K562 (cell line): ENCODE data around the gene CUTC. TPM values are rescaled to one million over a fixed set of nuclear protein-coding genes. Genes with fewer than 3 reads are reported as not detected.

Experiments
- ARID1B ChIP-seq: fragments of 450-650 bp; IDR thresholded peaks from 2 replicates; pipeline ENCODE4 v1.6.1; 2016; ENCODE audit warnings: antibody characterized with exemption, mild to moderate bottlenecking, inconsistent platforms
- BACH1 ChIP-seq: fragments of 200-800 bp; sonication (Bioruptor generic); IDR thresholded peaks from 2 replicates; pipeline ENCODE4 v1.6.1; 2016; ENCODE audit warnings: missing genetic modification characterization, missing compliant biosample characterization
- BRD9 ChIP-seq: fragments of 450-650 bp; IDR thresholded peaks from 2 replicates; pipeline ENCODE4 v1.6.1; 2018; ENCODE audit warnings: low read depth; ENCODE audit not compliant: partially characterized antibody
- CREB5 ChIP-seq: fragments of 250-450 bp; sonication (Bioruptor Pico); IDR thresholded peaks from 2 replicates; pipeline ENCODE4 v1.5.0; 2020; ENCODE audit warnings: mild to moderate bottlenecking
- FOXK2 ChIP-seq, 2 experiments: fragments of 450-650 bp; IDR thresholded peaks in 1 of 2; conservative IDR thresholded peaks in 1 of 2; 2 replicates each; pipeline ENCODE4 v1.6.1; 2016; ENCODE audit warnings: low read depth in 2 of 2, mild to moderate bottlenecking in 1 of 2
- HDAC2 ChIP-seq: fragments of 450-650 bp; IDR thresholded peaks from 2 replicates; pipeline ENCODE4 v1.6.1; 2016; ENCODE audit warnings: mild to moderate bottlenecking
- JUN ChIP-seq, 2 experiments: sonication (generic) in 1 of 2; formaldehyde crosslinking in 1 of 2; IDR thresholded peaks; 2 replicates each; pipeline versions ENCODE4 v1.6.1 to v1.8.0; 2012 to 2022; ENCODE audit warnings: borderline replicate concordance in 2 of 2, mild to moderate bottlenecking in 2 of 2, improper control_type of control experiment in 1 of 2, low read depth in 1 of 2, low read length in 1 of 2, missing genetic modification reagents in 1 of 2
- MCM3 ChIP-seq: fragments of 450-650 bp; IDR thresholded peaks from 2 replicates; pipeline ENCODE4 v1.6.1; 2016
- NFE2 ChIP-seq: IDR thresholded peaks from 2 replicates; pipeline ENCODE4 v1.6.1; 2014; ENCODE audit warnings: antibody characterized with exemption, low read depth
- POU5F1 ChIP-seq: fragments of 150-350 bp; IDR thresholded peaks from 2 replicates; pipeline ENCODE4 v1.6.1; 2014; ENCODE audit warnings: borderline replicate concordance, low read length, low read depth, mild to moderate bottlenecking; ENCODE audit not compliant: partially characterized antibody
- PTTG1 ChIP-seq: fragments of 450-650 bp; IDR thresholded peaks from 2 replicates; pipeline ENCODE4 v1.6.1; 2016; ENCODE audit warnings: low read depth, mild to moderate bottlenecking, missing genetic modification characterization, missing compliant biosample characterization
- RUNX1 ChIP-seq: sonication (generic); IDR thresholded peaks from 2 replicates; pipeline ENCODE4 v1.6.1; 2016; ENCODE audit warnings: antibody characterized with exemption, low read depth
- SMARCA5 ChIP-seq: fragments of 450-650 bp; IDR thresholded peaks from 2 replicates; pipeline ENCODE4 v1.6.1; 2016
- TOE1 ChIP-seq, 2 experiments: fragments of 450-650 bp in 1 of 2; sonication (generic) in 1 of 2; formaldehyde crosslinking in 1 of 2; IDR thresholded peaks; 2 replicates each; pipeline versions ENCODE4 v1.7.1 to v1.8.0; 2016 to 2022; ENCODE audit warnings: borderline replicate concordance in 2 of 2, mild to moderate bottlenecking in 2 of 2, antibody characterized with exemption in 1 of 2, inconsistent platforms in 1 of 2, low read depth in 1 of 2, missing genetic modification reagents in 1 of 2, moderate library complexity in 1 of 2
- ZNF133 ChIP-seq: fragments of 250-450 bp; sonication (Bioruptor Pico); IDR thresholded peaks from 2 replicates; pipeline ENCODE4 v1.4.0; 2020; ENCODE audit warnings: mild to moderate bottlenecking
- polyA plus RNA-seq, 8 experiments: library from polyadenylated mRNA; depleted of rRNA in 4 of 8; stranded (reverse) in 5 of 8; unstranded in 3 of 8; fragments of >200 nt; fragmentation: Nextera tagmentation in 2 of 8; fragmentation: Illumina TruSeq in 1 of 8; extraction: Ambion mirVana in 2 of 8; extraction: Trizol in 1 of 8; gene quantifications; 2 replicates each; pipeline versions ENCODE4 v1.2.1 to v1.2.3, GENCODE V29; 2011 to 2014; ENCODE audit warnings: inconsistent platforms in 1 of 8, missing spikeins in 1 of 8
- total RNA-seq, 7 experiments: library from RNA; depleted of rRNA in 6 of 7; stranded (reverse); fragments of >200 nt in 6 of 7; fragmentation: Illumina TruSeq in 2 of 7; extraction: Trizol in 2 of 7; gene quantifications; 2 replicates each; pipeline versions ENCODE4 v1.2.1 to v1.2.3, GENCODE V29; 2011 to 2021; ENCODE audit warnings: low replicate concordance in 1 of 7
- TF ChIP-seq, protein P1 (sequence below), 2 experiments: fragments of 450-650 bp; IDR thresholded peaks; 2 replicates each; pipeline ENCODE4 v1.6.1; 2016; ENCODE audit warnings: mild to moderate bottlenecking in 2 of 2, borderline replicate concordance in 1 of 2, low read depth in 1 of 2, moderate library complexity in 1 of 2
- TF ChIP-seq, protein P2 (sequence below): fragments of 450-650 bp; IDR thresholded peaks from 2 replicates; pipeline ENCODE4 v1.6.1; 2016; ENCODE audit warnings: low read depth, mild to moderate bottlenecking, moderate library complexity

The CUTC gene
- total and polyA plus RNA-seq, 9 of the 15 experiments (the other 6 are each of a cell fraction or from before 2014, with no cell fraction given) = 18.6 to 69.3 (median 32.3) TPM

- TF ChIP-seq, protein P1, sequence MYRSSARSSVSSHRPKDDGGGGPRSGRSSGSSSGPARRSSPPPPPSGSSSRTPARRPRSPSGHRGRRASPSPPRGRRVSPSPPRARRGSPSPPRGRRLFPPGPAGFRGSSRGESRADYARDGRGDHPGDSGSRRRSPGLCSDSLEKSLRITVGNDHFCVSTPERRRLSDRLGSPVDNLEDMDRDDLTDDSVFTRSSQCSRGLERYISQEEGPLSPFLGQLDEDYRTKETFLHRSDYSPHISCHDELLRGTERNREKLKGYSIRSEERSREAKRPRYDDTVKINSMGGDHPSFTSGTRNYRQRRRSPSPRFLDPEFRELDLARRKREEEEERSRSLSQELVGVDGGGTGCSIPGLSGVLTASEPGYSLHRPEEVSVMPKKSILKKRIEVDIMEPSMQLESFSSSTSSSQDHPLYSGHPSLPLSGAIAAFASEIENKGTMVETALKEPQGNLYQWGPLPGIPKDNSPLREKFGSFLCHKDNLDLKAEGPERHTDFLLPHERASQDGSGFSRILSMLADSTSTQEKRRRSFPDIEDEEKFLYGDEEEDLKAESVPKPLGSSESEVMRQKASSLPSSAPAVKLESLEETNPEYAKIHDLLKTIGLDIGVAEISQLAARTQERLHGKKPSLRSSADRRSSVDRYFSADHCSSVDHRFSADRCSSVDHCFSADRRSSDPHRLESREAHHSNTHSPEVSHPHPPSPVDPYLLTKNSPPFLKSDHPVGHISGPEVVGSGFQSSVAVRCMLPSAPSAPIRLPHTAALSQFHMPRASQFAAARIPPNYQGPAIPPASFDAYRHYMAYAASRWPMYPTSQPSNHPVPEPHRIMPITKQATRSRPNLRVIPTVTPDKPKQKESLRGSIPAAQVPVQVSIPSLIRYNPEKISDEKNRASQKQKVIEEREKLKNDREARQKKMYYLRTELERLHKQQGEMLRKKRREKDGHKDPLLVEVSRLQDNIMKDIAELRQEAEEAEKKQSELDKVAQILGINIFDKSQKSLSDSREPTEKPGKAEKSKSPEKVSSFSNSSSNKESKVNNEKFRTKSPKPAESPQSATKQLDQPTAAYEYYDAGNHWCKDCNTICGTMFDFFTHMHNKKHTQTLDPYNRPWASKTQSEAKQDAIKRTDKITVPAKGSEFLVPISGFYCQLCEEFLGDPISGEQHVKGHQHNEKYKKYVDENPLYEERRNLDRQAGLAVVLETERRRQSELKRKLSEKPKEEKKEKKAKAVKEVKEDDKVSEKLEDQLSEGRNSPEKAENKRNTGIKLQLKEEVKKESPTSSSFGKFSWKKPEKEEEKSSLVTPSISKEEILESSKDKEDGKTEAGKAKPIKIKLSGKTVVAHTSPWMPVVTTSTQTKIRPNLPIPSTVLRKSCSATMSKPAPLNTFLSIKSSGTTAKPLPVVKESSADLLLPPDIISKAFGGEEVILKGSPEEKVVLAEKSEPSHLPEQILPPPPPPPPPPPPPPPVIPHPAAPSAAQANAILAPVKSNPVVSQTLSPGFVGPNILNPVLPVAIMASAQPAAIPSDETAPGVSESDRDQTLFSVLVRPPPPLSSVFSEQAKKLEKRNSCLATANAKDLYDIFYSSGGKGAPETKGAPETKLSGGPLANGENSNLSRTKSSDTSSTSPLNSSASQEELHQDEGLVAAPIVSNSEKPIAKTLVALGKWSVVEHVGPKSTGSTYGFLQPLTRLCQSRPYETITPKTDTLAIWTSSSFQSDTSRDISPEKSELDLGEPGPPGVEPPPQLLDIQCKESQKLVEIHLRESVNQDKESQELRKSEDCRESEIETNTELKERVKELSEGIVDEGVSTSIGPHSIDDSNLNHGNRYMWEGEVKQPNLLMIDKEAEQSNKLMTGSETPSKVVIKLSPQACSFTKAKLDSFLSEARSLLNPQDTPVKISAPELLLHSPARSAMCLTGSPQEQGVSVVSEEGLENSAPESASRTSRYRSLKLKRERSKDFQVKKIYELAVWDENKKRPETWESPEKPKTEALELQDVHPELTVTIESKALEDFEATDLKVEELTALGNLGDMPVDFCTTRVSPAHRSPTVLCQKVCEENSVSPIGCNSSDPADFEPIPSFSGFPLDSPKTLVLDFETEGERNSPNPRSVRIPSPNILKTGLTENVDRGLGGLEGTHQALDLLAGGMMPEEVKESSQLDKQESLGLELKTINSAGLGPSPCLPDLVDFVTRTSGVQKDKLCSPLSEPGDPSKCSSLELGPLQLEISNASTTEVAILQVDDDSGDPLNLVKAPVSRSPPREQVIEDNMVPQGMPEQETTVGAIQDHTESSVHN (IDR thresholded peaks at IDR 0.05; ENCODE audit: borderline replicate concordance in 1 of 2, low read depth in 1 of 2) = peak in 1 of 2 experiments; percentile 58; a peak in 1 of 4 replicates
- TF ChIP-seq ZNF133 (CRISPR knock-in tag) = no peak
- 0 out of 2 replicates have a peak, but pooled peaks have one; percentile 57 for TF ChIP-seq HDAC2
- no peak for TF ChIP-seq SMARCA5
- TF ChIP-seq TOE1 (IDR thresholded peaks at IDR 0.05; ENCODE audit: borderline replicate concordance) = no peak
- TF ChIP-seq TOE1 (CRISPR knock-in tag; IDR thresholded peaks at IDR 0.05; ENCODE audit: borderline replicate concordance, low read depth) = no peak
- no peak for TF ChIP-seq CREB5
- TF ChIP-seq POU5F1 = no peak
- TF ChIP-seq MCM3 = no peak
- TF ChIP-seq RUNX1 = no peak
- TF ChIP-seq PTTG1 (tag) = no peak
- peak; percentile 85 for TF ChIP-seq JUN (IDR thresholded peaks at IDR 0.05; ENCODE audit: borderline replicate concordance, low read depth, low read length)
- TF ChIP-seq JUN (CRISPR knock-in tag; IDR thresholded peaks at IDR 0.05; ENCODE audit: borderline replicate concordance) = no peak
- peak; percentile 94 for TF ChIP-seq NFE2
- TF ChIP-seq ARID1B = peak; percentile 78
- TF ChIP-seq, protein P2, sequence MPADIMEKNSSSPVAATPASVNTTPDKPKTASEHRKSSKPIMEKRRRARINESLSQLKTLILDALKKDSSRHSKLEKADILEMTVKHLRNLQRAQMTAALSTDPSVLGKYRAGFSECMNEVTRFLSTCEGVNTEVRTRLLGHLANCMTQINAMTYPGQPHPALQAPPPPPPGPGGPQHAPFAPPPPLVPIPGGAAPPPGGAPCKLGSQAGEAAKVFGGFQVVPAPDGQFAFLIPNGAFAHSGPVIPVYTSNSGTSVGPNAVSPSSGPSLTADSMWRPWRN = no peak
- TF ChIP-seq BACH1 (tag) = peak; percentile 92
- TF ChIP-seq FOXK2 (conservative IDR thresholded peaks at IDR 0.05 in 1 of 2, IDR thresholded peaks at IDR 0.05 in 1 of 2; ENCODE audit: low read depth in 2 of 2) = no peak
- no peak for TF ChIP-seq BRD9
These were observed 43.8 kb downstream of the CUTC start (continued) for GRCh38 chr10:99775850-99776249.
